ENCODE measurements around the gene PECR. TPM values are rescaled to one million over a fixed set of nuclear protein-coding genes. Genes with fewer than 3 reads are reported as not detected.
"Not testable (repeated sequence)": the region's sequence is repeated elsewhere in the genome, so short reads cannot be mapped to it uniquely, and the experiment has no call there.

The PECR gene
- total RNA-seq, 1 donor: 10.1 TPM

- no peaks in the 10 kb centered on the region for H3K9me3 ChIP-seq (ENCODE audit: low read depth, low read length)
- no peaks in the 10 kb centered on the region for H4K20me1 ChIP-seq (ENCODE audit: insufficient read depth, low read length)
- no peaks in the 10 kb centered on the region for H3K79me2 ChIP-seq (ENCODE audit: insufficient read depth, low read length)
- H3K4me1 ChIP-seq (ENCODE audit: insufficient read depth, low read length): no peaks in the 10 kb centered on the region
- no peaks in the 10 kb centered on the region for H3K36me3 ChIP-seq (ENCODE audit: insufficient read depth, low read length)
- H3K27me3 ChIP-seq (ENCODE audit: insufficient read depth, low read length): peaks cover 15% of the 10 kb centered on the region
- no peak for DNase-seq (ENCODE audit: insufficient read length, low spot score, missing footprints)
- H2AFZ ChIP-seq (ENCODE audit: low read length): no peak overlapping the region
- no peak overlapping the region for H3K27ac ChIP-seq (ENCODE audit: low read depth, low read length)
- no peak for TF ChIP-seq CTCF (IDR thresholded peaks at IDR 0.05; ENCODE audit: extremely low read depth, low read depth, low read length)
- no peak overlapping the region for H3K4me2 ChIP-seq (ENCODE audit: insufficient read depth, low read length)
- no peak overlapping the region for H3K4me3 ChIP-seq (ENCODE audit: insufficient read depth, low read length)
Measured at GRCh38 chr2:215997219-215997618, 84.4 kb downstream of the PECR start.

GRCh38 chr2:215994911-215995310 lies 86.7 kb downstream of the PECR start:
- Histone ChIP-seq H2AFZ (ENCODE audit: low read length) (no peak overlapping the region), H3K79me2 (ENCODE audit: insufficient read depth, low read length) (no peaks in the 10 kb centered on the region), H3K27ac (ENCODE audit: low read depth, low read length) (no peak overlapping the region), H3K36me3 (ENCODE audit: insufficient read depth, low read length) (no peaks in the 10 kb centered on the region), H3K9me3 (ENCODE audit: low read depth, low read length) (no peaks in the 10 kb centered on the region), H3K27me3 (ENCODE audit: insufficient read depth, low read length) (no peaks in the 10 kb centered on the region), H3K4me3 (ENCODE audit: insufficient read depth, low read length) (no peak overlapping the region), H4K20me1 (ENCODE audit: insufficient read depth, low read length) (no peaks in the 10 kb centered on the region), H3K4me1 (ENCODE audit: insufficient read depth, low read length) (no peaks in the 10 kb centered on the region), H3K4me2 (ENCODE audit: insufficient read depth, low read length) (no peak overlapping the region)
- no peak for DNase-seq (ENCODE audit: insufficient read length, low spot score, missing footprints)
- no peak for TF ChIP-seq CTCF (IDR thresholded peaks at IDR 0.05; ENCODE audit: extremely low read depth, low read depth, low read length)

GRCh38 chr2:215988556-215989207 lies 92.9 kb downstream of the PECR start:
- not testable (repeated sequence) for H3K4me3 ChIP-seq (ENCODE audit: insufficient read depth, low read length); H3K9me3 ChIP-seq (ENCODE audit: low read depth, low read length); H3K27ac ChIP-seq (ENCODE audit: low read depth, low read length); H3K36me3 ChIP-seq (ENCODE audit: insufficient read depth, low read length); H4K20me1 ChIP-seq (ENCODE audit: insufficient read depth, low read length); H3K79me2 ChIP-seq (ENCODE audit: insufficient read depth, low read length); H2AFZ ChIP-seq (ENCODE audit: low read length); H3K4me1 ChIP-seq (ENCODE audit: insufficient read depth, low read length); H3K4me2 ChIP-seq (ENCODE audit: insufficient read depth, low read length); DNase-seq (ENCODE audit: insufficient read length, low spot score, missing footprints)
- peaks cover 22% of the 10 kb centered on the region for H3K27me3 ChIP-seq (ENCODE audit: insufficient read depth, low read length)

Other genes starting within 250 kb of the PECR start
- gene MREG, start 68.3 kb downstream of the PECR start, total RNA-seq: 1.1 and 1.8 TPM in 2 replicates
- 0.36 and 0.88 TPM in 2 replicates for gene TMEM169, start 110 bp upstream of the PECR start, total RNA-seq
- 203 and 204 TPM in 2 replicates for gene XRCC5, start 27.5 kb upstream of the PECR start, total RNA-seq